C4-2B (cell line): ENCODE data around the gene SLC2A9.

ENCODE experiments used
- H3K27ac ChIP-seq: fragments of 450-650 bp; 2 replicates; pipeline ENCODE4 v1.5.1; 2017
- ZFX ChIP-seq: fragments of 450-650 bp; IDR thresholded peaks from 2 replicates; pipeline ENCODE4 v1.6.1; 2017
- TF ChIP-seq, protein P1 (sequence below): fragments of 450-650 bp; conservative IDR thresholded peaks from 2 replicates; pipeline ENCODE4 v1.5.1; 2017; ENCODE audit warnings: mild to moderate bottlenecking

SLC2A9 gene

GRCh38 chr4:10020871-10021652 is at the start of gene SLC2A9:
Gene SLC2A9, minus strand, starts transcription at chr4:10021497. Its CDS starts 68 bp downstream, at chr4:10021429.
- TF ChIP-seq ZFX = no peak
- TF ChIP-seq, protein P1, sequence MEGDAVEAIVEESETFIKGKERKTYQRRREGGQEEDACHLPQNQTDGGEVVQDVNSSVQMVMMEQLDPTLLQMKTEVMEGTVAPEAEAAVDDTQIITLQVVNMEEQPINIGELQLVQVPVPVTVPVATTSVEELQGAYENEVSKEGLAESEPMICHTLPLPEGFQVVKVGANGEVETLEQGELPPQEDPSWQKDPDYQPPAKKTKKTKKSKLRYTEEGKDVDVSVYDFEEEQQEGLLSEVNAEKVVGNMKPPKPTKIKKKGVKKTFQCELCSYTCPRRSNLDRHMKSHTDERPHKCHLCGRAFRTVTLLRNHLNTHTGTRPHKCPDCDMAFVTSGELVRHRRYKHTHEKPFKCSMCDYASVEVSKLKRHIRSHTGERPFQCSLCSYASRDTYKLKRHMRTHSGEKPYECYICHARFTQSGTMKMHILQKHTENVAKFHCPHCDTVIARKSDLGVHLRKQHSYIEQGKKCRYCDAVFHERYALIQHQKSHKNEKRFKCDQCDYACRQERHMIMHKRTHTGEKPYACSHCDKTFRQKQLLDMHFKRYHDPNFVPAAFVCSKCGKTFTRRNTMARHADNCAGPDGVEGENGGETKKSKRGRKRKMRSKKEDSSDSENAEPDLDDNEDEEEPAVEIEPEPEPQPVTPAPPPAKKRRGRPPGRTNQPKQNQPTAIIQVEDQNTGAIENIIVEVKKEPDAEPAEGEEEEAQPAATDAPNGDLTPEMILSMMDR = no peak
- no peak within 1 kb of the TSS for H3K27ac ChIP-seq

DNA sequence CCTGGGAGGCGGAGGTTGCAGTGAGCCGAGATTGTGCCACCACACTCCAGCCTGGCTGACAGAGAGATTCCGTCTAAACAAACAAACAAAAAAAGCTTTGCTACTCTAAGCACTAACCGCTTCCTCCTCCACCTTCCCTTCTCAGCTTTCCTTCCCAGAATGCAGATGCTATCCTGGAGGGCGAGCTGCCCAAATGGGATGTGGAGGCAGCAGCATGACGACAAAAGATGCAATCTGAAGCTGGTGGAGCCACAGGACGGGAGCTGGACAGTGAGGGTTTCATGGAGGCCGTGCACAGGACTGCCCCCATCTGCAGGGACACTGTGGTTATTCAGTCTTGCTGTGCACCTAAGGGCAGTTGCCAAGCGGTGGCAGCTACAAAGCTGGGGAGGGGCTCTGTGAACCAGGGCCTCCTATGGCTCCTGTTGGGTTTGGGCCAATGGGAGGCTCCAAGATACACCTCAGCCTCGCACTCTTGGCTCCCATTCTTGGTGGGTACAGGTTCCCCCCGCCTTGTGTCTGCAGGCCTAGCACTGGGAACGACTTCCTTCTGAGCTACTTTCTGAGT is 47.9 kb upstream of the SLC2A9 start:
- no peak for TF ChIP-seq ZFX
- TF ChIP-seq, protein P1 = no peak
- H3K27ac ChIP-seq = no peak overlapping the region

GRCh38 chr4:10066670-10067651 is 45.7 kb upstream of the SLC2A9 start:
- TF ChIP-seq, protein P1 = no peak
- no peak for TF ChIP-seq ZFX
- no peak overlapping the region for H3K27ac ChIP-seq

- TF ChIP-seq, protein P1 = no peak
- TF ChIP-seq ZFX = no peak
- no peak overlapping the region for H3K27ac ChIP-seq
Observed at GRCh38 chr4:10066206-10066605, 44.9 kb upstream of the SLC2A9 start.

GRCh38 chr4:10063544-10064300 is 42.4 kb upstream of the SLC2A9 start:
- peak overlapping the region; percentile 30 for H3K27ac ChIP-seq
- no peak for TF ChIP-seq ZFX
- TF ChIP-seq, protein P1 = peak; percentile 66

DNA sequence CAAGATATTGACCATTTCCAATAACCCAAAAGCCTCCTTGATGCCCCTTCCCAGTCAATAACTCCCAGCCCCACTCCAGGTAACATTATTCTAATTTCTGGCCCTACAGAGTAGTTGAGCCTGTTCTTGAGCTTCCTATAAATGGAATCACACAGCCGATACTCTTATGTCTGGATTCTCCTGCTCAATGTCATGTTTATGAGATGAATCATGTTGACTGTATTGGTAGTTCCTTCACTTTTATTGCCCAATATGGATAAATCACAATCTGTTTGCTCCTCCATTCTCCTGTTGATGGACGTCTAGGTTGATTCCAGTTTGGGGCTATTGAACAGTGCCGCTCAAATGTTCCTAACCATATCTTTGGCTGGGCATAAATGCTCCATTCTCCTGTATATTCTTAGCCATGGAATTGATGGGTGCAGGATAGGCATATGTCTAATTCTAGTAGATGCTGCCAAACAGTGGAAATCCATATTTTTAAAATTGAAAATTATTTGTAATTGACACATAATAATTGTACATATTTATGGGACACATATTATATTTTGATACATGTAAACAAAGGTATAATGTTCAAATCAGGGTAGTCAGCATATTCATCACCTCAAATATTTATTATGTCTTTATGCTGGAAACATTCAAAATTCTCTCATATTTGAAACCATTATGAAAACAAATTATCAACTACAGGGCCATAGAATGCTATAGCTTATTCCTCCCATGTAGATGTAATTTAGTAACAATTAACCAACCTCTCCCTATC is 40.5 kb upstream of the SLC2A9 start:
- H3K27ac ChIP-seq = no peak overlapping the region
- no peak for TF ChIP-seq ZFX
- TF ChIP-seq, protein P1 = no peak
